ENCODE measurements around the gene STX2. TPM values are rescaled to one million over a fixed set of nuclear protein-coding genes. Genes with fewer than 3 reads are reported as not detected.

The STX2 gene
- total RNA-seq, 1 experiment from 2014 or later = 45.7 TPM

Other genes starting within 250 kb of the STX2 start
- gene RIMBP2, start 123.0 kb downstream of the STX2 start, total RNA-seq (2014; rRNA removed) = not detected in 2 replicates
- gene RAN, start 32.8 kb upstream of the STX2 start, total RNA-seq (2014; rRNA removed) = 568 and 600 TPM in 2 replicates
- not detected in 2 replicates for gene ADGRD1, start 114.7 kb upstream of the STX2 start, total RNA-seq (2014; rRNA removed)